Iris pigment epithelial cell (primary cell): ENCODE data around the gene TRPV4.

Source experiments
- DNase-seq: peaks from one replicate; pipeline ENCODE4 v3.0.0-alpha.2; 2011; ENCODE audit warnings: low read depth

The TRPV4 gene

DNA sequence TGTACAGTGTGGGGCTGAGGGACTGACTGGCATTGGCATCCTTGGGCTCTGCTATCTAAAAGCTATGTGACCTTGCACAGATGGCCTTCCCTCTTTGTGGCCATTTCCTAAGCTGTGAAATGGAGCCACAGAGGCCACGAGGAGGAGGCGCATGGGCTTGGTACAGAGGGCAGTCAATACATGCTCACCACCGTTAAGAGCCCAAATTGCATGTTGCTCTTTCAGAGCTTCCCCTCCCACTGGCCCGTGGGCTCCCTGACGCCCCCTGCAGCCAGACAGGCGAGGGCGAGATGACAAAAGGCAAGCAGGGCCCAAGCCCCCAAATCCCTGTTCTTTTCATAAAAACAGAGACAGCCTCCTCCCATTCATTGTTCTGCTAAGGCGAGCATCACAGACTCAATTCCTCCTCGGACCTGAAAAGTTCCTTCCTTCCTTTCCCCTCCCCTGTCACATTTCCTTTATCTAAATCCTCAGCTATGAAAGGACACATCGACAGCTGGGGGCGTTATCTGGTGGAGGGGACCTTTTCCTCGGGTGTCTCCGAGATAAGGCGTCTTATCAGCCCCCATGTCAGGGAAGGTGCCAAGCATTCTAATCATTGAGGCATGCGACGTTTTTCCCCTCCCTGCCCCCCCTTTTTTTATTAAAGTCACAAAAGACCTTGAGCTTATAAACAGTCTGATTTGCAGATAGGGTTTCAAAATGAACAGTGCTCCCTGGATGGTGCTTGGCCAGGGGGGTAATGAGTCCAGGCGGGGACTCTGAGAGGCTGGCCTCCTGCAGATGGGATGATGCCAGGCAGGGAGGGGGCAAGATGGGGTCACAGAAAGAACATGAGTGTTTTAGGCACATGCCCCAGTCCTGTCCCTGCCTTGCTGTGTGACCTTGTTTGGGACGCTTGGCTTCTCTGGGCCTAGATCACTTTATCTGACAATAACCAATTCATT is 93.2 kb downstream of the TRPV4 start:
- no peak for DNase-seq

DNA sequence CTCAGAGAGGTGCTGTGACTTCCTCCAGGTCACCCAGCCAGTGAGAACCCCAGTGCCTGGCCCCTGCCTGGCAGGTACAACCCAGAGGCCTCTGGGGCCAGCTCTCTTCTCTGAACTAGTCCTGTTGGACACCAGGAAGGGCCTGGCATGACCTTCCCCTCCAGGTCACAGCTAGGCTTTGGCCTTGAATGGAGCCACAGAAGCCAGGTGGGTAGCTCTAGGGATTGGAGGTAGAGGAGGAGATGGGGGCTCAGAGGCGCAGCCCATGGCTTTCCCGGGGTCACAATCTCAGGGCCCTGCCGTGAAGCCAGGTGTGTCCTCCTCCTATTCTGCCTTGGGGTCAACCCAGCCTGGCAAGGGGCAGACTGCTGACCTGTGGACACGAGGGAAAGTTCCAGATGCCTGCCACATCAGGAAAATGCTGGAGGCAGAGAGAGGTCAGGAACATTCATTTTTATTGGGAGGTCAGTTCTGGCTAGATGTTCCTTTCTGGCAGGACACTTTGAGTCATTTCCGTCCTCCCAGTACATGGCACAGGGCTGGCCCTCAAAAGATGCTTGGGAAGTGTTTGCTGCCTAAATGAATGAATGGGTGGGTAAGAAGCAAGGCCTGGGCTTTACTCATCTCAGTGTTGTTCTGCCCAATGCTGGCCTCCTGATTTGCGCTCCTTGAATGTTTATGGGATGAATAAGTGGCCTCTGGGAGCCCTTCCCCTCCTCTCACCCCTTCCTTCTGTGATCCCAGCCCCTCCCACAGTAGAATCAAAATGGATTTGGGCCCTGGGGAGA is 94.1 kb downstream of the TRPV4 start:
- no peak for DNase-seq

DNA sequence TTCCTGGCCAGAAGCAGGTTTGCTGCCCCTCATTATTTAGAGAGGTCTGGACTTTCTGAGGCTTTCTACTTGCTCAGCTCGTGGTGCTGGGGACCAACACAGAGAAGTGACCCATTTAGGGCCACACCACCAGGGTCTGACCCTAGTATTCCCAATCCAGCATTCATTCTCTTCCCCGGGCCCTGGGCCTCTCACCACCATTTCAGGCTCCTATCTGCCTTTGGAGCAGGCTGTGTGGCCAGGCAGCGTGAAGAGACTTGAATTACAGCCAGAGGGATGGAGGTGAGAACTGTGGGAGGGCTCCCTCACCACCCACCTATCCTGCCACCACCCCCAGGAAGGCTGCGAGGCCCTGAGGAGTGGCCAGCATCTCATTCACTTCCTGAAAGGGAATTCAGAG is 95.0 kb downstream of the TRPV4 start:
- no peak for DNase-seq

DNA sequence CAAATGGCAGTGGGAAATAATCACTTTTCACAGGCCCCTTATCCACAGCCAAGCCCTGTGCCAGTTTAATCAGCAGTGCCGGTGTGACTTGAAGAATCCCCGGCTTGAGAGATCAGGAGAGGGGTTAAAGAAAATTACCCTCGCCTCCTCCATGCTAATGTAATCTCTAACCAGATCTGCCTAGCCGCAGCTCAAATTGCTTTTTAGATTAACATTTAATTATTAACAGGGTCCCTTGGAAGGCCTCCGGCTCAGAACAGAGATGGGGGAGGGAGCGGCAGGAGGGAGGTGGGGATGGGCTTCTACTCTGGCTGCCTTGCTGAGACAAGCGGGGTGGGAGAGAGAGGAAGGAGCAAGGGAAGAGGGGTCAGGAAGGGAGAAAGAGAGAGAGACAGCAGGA is 95.6 kb downstream of the TRPV4 start:
- no peak for DNase-seq

DNA sequence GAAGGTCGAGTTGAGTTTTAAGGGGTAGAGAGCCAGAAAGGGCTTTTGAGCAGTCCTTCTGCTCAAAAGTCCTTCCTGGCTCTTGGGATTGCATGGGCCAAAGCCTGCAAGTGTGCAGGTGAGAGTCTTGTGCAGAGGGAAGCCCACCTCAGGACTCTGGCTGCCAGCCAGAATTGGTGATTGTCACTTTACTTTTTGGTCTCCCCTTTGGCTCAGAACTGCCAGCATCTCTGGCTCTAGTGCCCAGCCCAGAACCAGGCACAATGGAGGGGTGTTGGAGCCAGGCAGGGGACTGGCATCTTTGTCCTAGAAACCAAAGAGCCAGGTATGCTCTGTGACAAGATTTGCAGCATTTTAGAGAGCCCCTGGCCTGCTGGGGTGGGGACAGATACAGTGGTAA is 96.1 kb downstream of the TRPV4 start:
- DNase-seq, result no peak

DNA sequence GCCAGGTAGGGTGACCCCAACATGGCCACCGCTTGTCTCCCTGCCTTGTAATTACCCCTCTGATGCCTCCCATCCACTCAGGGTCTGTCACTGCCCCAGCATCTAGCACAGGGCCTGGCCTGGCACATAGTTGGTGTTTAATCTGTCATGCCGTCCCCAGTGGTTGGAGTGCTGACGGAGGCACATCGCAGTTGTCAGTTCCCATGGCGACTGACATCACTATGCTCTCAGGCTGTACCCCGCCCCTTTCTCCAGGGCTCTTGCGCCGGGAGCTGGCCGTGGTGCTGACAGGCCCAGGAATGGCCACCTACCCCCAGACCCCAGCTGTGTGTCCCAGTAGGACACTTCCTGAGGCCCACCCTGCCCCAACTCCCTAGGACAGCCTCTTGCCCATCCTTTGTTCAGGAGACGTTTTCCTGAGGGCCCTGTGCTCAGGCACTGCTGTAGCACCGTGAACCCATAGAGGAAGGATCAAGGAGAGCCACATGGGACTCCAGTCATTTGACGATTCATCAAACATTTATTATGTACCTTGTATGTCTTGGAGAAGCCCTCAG is 96.6 kb downstream of the TRPV4 start:
- peak; percentile 63 for DNase-seq

DNA sequence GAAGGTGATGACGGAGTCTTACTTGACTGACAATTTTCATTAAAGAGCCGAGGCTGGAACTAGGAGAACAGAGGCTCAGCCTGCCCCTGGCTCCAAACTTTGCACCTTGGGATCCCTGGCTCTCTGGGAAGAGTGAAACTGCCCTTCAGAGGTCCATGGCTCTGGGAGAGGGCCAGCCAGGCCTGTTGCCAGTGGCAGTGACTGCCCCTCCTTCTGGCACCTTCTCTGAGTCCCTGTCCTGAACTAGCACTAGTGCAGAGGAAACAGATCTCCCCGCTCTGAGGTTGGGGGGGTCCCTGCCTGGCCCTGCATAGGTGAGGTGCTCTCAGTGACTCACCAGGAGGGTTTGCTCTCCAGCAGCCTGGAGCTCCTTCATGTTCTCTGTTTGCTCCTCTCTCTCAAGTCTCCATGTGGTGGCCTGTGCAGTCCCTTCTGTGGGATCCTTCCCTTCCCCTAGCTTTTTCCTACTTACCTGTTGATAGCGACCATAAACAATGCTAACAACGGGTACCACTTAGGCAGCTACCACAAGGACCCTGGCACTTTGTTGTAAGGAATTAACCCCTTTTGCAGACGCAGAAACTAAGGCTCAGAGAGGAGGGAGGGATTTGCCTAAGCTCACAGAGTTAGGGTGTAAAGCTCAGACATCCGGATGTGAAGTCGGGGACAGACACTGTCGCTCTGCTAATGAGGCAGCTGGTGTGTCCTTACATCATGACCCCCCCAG is 97.2 kb downstream of the TRPV4 start:
- DNase-seq, result no peak

DNA sequence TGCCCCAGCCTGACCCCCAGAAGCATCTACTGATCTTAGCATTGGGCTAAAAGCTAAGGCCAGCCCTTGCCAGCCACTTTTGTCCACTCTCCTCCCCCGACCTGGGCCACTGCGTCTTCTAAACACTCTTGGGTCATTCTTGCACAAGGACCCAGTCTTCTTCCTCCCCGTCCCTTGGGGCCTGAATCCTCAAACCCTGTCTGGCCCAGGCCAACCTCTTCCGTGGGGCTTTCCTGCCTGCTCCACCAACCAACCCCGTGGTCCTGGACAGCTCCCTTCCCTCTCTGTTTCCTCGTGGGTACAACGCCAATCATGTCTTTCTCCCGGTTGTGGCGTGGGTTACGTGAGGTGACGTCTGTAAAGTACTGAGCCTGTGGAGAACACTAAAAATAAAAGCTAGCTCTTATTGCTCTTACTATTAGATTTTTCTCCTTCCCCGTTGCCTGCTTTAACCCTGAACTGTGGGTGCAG is 98.1 kb downstream of the TRPV4 start:
- DNase-seq, result no peak

GRCh38 chr12:109734219-109735000 is 98.8 kb downstream of the TRPV4 start:
- no peak for DNase-seq
